Ascending aorta (tissue), 2 donors: ENCODE measurements around the gene PSMA2. TPM values are rescaled to one million over a fixed set of nuclear protein-coding genes. Genes with fewer than 3 reads are reported as not detected.
A peak's percentile ranks its signal among the peaks of the same experiment; 100 is the strongest.
"Not testable (repeated sequence)": the region's sequence is repeated elsewhere in the genome, so short reads cannot be mapped to it uniquely, and the experiment has no call there.

Experiments
- DNase-seq, 2 donors: peaks; one replicate each; pipeline ENCODE4 v3.0.0-alpha.2; 2019; ENCODE audit warnings: low spot score in 2 of 2
- H3K27ac ChIP-seq, 2 donors: fragments of 200-600 bp; sonication (generic); one replicate each; pipeline ENCODE4 v1.5.1; 2016 to 2017; ENCODE audit warnings: mild to moderate bottlenecking in 1 of 2
- H3K27me3 ChIP-seq: fragments of 200-600 bp; sonication (generic); one replicate; pipeline ENCODE4 v1.5.1; 2017
- H3K36me3 ChIP-seq, 2 donors: fragments of 200-600 bp; sonication (generic); one replicate each; pipeline ENCODE4 v1.5.1; 2016
- H3K4me1 ChIP-seq, 2 donors: fragments of 200-600 bp; sonication (generic); one replicate each; pipeline ENCODE4 v1.5.1; 2016 to 2017; ENCODE audit warnings: mild to moderate bottlenecking in 1 of 2
- H3K4me3 ChIP-seq, 2 donors: fragments of 200-600 bp; sonication (generic); one replicate each; pipeline ENCODE4 v1.5.1; 2016 to 2017; ENCODE audit warnings: mild to moderate bottlenecking in 1 of 2
- H3K9me3 ChIP-seq, 2 donors: fragments of 200-600 bp; sonication (generic); one replicate each; pipeline ENCODE4 v1.5.1; 2016
- CTCF ChIP-seq, 3 experiments: fragments of 200-600 bp in 2 of 3; fragments of 450-650 bp in 1 of 3; sonication (generic) in 2 of 3; IDR thresholded peaks; one replicate each; pipeline ENCODE4 v1.5.1; 2016 to 2019; ENCODE audit warnings: antibody characterized with exemption in 3 of 3, mild to moderate bottlenecking in 1 of 3, moderate library complexity in 1 of 3
- intact Hi-C: fragments of 100-400 bp; cut with DNase I; formaldehyde crosslinking; loops from one replicate; pipeline ENCODE4 v1.15.1; 2023
- total RNA-seq: library from RNA; depleted of rRNA; stranded (reverse); fragments of >200 nt; gene quantifications from one replicate; pipeline ENCODE4 v1.1.0, GENCODE V29; 2016

PSMA2 gene
- total RNA-seq, 1 donor from 2014 or later, result 61.4 TPM

GRCh38 chr7:42902331-42902730 lies 29.6 kb downstream of the PSMA2 start:
- no peak for TF ChIP-seq CTCF (IDR thresholded peaks at IDR 0.05)
- intact Hi-C loops, result no loop called here
- Histone ChIP-seq H3K36me3 (no peaks in the 10 kb centered on the region), H3K4me3 (no peak overlapping the region), H3K9me3 (no peaks in the 10 kb centered on the region), H3K27ac (no peak overlapping the region), H3K4me1 (no peaks in the 10 kb centered on the region), H3K27me3 (no peaks in the 10 kb centered on the region)
- no peak for DNase-seq

DNA sequence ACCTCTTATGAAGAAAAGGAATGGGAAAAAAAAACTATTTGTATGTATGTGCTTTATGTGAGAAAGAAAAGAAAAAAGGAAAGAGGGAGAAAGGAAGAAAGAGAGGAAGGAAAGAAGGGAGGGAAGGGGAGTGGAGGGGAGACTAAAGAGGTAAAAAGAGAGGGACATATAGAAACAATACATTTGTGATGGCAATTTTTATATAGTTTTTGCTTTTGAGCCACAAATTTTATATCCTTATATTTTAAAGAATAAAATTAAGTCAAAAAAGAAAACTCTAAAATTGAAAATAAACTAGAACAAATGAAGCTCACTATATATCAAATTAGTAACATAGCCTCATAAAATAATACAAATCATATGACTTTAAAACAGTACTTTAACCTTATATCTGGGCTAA lies 31.1 kb downstream of the PSMA2 start:
- H3K27me3 ChIP-seq, result no peaks in the 10 kb centered on the region
- H3K36me3 ChIP-seq, result no peaks in the 10 kb centered on the region
- H3K9me3 ChIP-seq, result peaks cover 0 to 3% of the 10 kb centered on the region in 2 donors
- no peak for TF ChIP-seq CTCF (IDR thresholded peaks at IDR 0.05)
- DNase-seq, result no peak
- H3K27ac ChIP-seq, result no peak overlapping the region
- H3K4me1 ChIP-seq, result no peaks in the 10 kb centered on the region
- intact Hi-C loops, result no loop called here
- no peak overlapping the region for H3K4me3 ChIP-seq

GRCh38 chr7:42893346-42894240 lies 38.4 kb downstream of the PSMA2 start:
- no peak for DNase-seq
- TF ChIP-seq CTCF (IDR thresholded peaks at IDR 0.05), result no peak

GRCh38 chr7:42886893-42887505 lies 45.0 kb downstream of the PSMA2 start:
- TF ChIP-seq CTCF (IDR thresholded peaks at IDR 0.05), result no peak
- Histone ChIP-seq H3K27ac (peak overlapping the region in 1 of 2 donors; percentile 89), H3K4me3 (peak overlapping the region in 1 of 2 donors; percentile 69), H3K36me3 (peaks cover 0 to 2% of the 10 kb centered on the region in 2 donors), H3K4me1 (peaks cover 0 to 12% of the 10 kb centered on the region in 2 donors), H3K9me3 (no peaks in the 10 kb centered on the region), H3K27me3 (no peaks in the 10 kb centered on the region)
- no peak for DNase-seq
- intact Hi-C loops, result no loop called here

More at GRCh38 chr7:42893346-42894240, 38.4 kb downstream of the PSMA2 start:
- no peak overlapping the region for H3K4me3 ChIP-seq
- no peaks in the 10 kb centered on the region for H3K36me3 ChIP-seq
- H3K4me1 ChIP-seq, result peaks cover 0 to 6% of the 10 kb centered on the region in 2 donors
- no peaks in the 10 kb centered on the region for H3K27me3 ChIP-seq
- intact Hi-C loops, result no loop called here
- peaks cover 0 to 3% of the 10 kb centered on the region in 2 donors for H3K9me3 ChIP-seq
- no peak overlapping the region for H3K27ac ChIP-seq

- peak in 2 of 3 experiments; percentile 11 for TF ChIP-seq CTCF (IDR thresholded peaks at IDR 0.05)
- H3K36me3 ChIP-seq, result peaks cover 0 to 2% of the 10 kb centered on the region in 2 donors
- H3K27me3 ChIP-seq, result no peaks in the 10 kb centered on the region
- intact Hi-C loops, result no loop called here
- no peak overlapping the region for H3K4me3 ChIP-seq
- no peak for DNase-seq
- H3K4me1 ChIP-seq, result peaks cover 0 to 12% of the 10 kb centered on the region in 2 donors
- H3K27ac ChIP-seq, result no peak overlapping the region
- no peaks in the 10 kb centered on the region for H3K9me3 ChIP-seq
Measured at GRCh38 chr7:42886129-42886528, 45.8 kb downstream of the PSMA2 start.

DNA sequence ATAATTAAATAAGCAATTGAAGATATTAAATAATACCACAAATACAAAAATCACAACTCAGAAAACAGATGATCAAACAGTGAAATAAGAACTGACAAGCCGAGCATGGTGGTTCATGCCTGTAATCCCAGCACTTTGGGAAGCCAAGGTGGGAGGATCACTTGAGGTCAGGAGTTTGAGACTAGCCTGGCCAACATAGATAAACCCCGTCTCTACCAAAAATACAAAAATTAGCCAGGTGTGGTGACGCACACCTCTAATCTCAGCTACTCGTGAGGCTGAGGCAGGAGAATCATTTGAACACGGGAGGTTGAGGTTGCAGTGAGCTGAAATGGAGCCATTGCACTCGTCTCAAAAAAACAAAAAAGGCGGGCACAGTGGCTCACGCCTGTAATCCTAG lies 46.8 kb downstream of the PSMA2 start:
- intact Hi-C loops, H3K9me3 ChIP-seq, H3K27ac ChIP-seq, DNase-seq, H3K4me3 ChIP-seq, H3K27me3 ChIP-seq, H3K36me3 ChIP-seq: not testable (repeated sequence)
- peaks cover 0 to 12% of the 10 kb centered on the region in 2 donors for H3K4me1 ChIP-seq
